Psoas muscle (tissue), 8 donors: ENCODE data around the gene MGME1. TPM values are rescaled to one million over a fixed set of nuclear protein-coding genes. Genes with fewer than 3 reads are reported as not detected.

Experiments
- ATAC-seq, 4 donors: fragments of 200-7000 bp; cut with Tn5 transposase; one replicate each; pipeline ENCODE4 v1.9.1; 2020; ENCODE audit warnings: moderate library complexity in 3 of 4, mild to moderate bottlenecking in 2 of 4
- DNase-seq, 2 donors: peaks; one replicate each; pipeline ENCODE4 v3.0.0-alpha.2; 2020
- H3K27ac ChIP-seq: fragments of 200-600 bp; one replicate; pipeline ENCODE4 v1.8.0; 2022
- H3K27me3 ChIP-seq, 3 donors: fragments of 200-600 bp in 1 of 3; one replicate each; pipeline versions ENCODE4 v1.6.1 to v1.8.0; 2013 to 2022; ENCODE audit warnings: low read length in 2 of 3, mild to moderate bottlenecking in 2 of 3, moderate library complexity in 1 of 3; ENCODE audit not compliant: insufficient read depth in 3 of 3
- H3K36me3 ChIP-seq, 2 donors: fragments of 200-600 bp in 1 of 2; one replicate each; pipeline versions ENCODE4 v1.6.1 to v1.8.0; 2013 to 2022; ENCODE audit warnings: low read depth in 1 of 2, mild to moderate bottlenecking in 1 of 2, moderate library complexity in 1 of 2; ENCODE audit not compliant: insufficient read depth in 1 of 2
- H3K4me1 ChIP-seq: fragments of 200-600 bp; one replicate; pipeline ENCODE4 v1.8.0; 2022
- H3K4me3 ChIP-seq: fragments of 200-600 bp; one replicate; pipeline ENCODE4 v1.8.0; 2022; ENCODE audit warnings: mild to moderate bottlenecking
- H3K9me3 ChIP-seq: fragments of 200-600 bp; one replicate; pipeline ENCODE4 v1.8.0; 2022
- CTCF ChIP-seq: fragments of 200-600 bp; IDR thresholded peaks from one replicate; pipeline ENCODE4 v1.8.0; 2022; ENCODE audit warnings: antibody characterized with exemption
- WGBS, 3 donors: extraction: QIAGEN DNeasy Blood & Tissue Kit; methylation state at CpG; one replicate each; pipeline versions ENCODE4 v1.1.6 to v1.1.7; 2013; 5-methylcytosine and 5-hydroxymethylcytosine counted together
- intact Hi-C, 2 donors: fragments of 100-400 bp; cut with DNase I; formaldehyde crosslinking; loops; one replicate each; pipeline versions ENCODE4 v1.11.0 to v1.14.2; 2022
- polyA plus RNA-seq, 3 donors: library from polyadenylated mRNA; stranded (reverse); fragments of 200-250 nt; gene quantifications; one replicate each; pipeline ENCODE4 v1.2.3, GENCODE V29; 2013
- total RNA-seq, 4 donors: library from RNA; stranded (reverse); fragmentation: NEBNext Ultra II Directional in 2 of 4; extraction: Animal tissue kit (Norgen Biotek cat#: 25700) in 2 of 4; gene quantifications; one replicate each; pipeline versions ENCODE4 v1.2.1 to v1.2.4, GENCODE V29; 2021 to 2023
- donor health status: healthy with polysubstance abuse.
- donor health status: DM: no; HTN: no; CAD: no; lungs with moderate emphysema.
- donor health status: Bipolar disorder and iron deficiency.
- donor health status: healthy.
- donor health status: DM: yes; HTN: yes; CAD: no.
- donor health status: DM: no; HTN: no; CAD: no.
- donor health status: DM: no; HTN: no; CAD: no.
- donor health status: DM: yes; HTN: yes; CAD: no.

The MGME1 gene
- total and polyA plus RNA-seq, 7 donors, result 4.3 to 21.8 (median 9.2) TPM

- Histone ChIP-seq H3K36me3 (no peaks in the 10 kb centered on the region), H3K4me1 (no peaks in the 10 kb centered on the region), H3K27me3 (peaks cover 0 to 4% (median 0%) of the 10 kb centered on the region in 3 donors), H3K4me3 (no peak overlapping the region), H3K27ac (no peak overlapping the region), H3K9me3 (no peaks in the 10 kb centered on the region)
- TF ChIP-seq CTCF, result no peak
- no peak for DNase-seq
- 61 to 70% (median 65%) methylated on average over 7 of the region's 7 CpGs for WGBS, 3 donors
- no peak for ATAC-seq
- intact Hi-C loops, result no loop called here
Measured at GRCh38 chr20:18031888-18032509, 63.2 kb downstream of the MGME1 start.

- DNase-seq, result no peak
- WGBS, 3 donors, result 66 to 70% (median 67%) methylated on average over 17 of the region's 17 CpGs
- Histone ChIP-seq H3K36me3 (no peaks in the 10 kb centered on the region), H3K27ac (no peak overlapping the region), H3K9me3 (no peaks in the 10 kb centered on the region), H3K27me3 (peaks cover 0 to 4% (median 0%) of the 10 kb centered on the region in 3 donors), H3K4me3 (no peak overlapping the region), H3K4me1 (no peaks in the 10 kb centered on the region)
- ATAC-seq, result no peak
- no peak for TF ChIP-seq CTCF
- intact Hi-C loops, result no loop called here
Measured at GRCh38 chr20:18032977-18033892, 64.4 kb downstream of the MGME1 start.

GRCh38 chr20:18034039-18034438, 65.2 kb downstream of the MGME1 start:
- WGBS, 3 donors, result 42 to 47% (median 44%) methylated on average over 5 of the region's 5 CpGs
- H3K27ac ChIP-seq, result no peak overlapping the region
- H3K4me3 ChIP-seq, result no peak overlapping the region
- peaks cover 0 to 4% (median 0%) of the 10 kb centered on the region in 3 donors for H3K27me3 ChIP-seq
- DNase-seq (no peak), ATAC-seq (no peak)
- TF ChIP-seq CTCF, result no peak
- no peaks in the 10 kb centered on the region for H3K36me3 ChIP-seq
- no peaks in the 10 kb centered on the region for H3K9me3 ChIP-seq
- intact Hi-C loops, result no loop called here
- no peaks in the 10 kb centered on the region for H3K4me1 ChIP-seq

- no peak overlapping the region for H3K4me3 ChIP-seq
- intact Hi-C loops, result no loop called here
- ATAC-seq (no peak), DNase-seq (no peak)
- no peaks in the 10 kb centered on the region for H3K9me3 ChIP-seq
- H3K27ac ChIP-seq, result no peak overlapping the region
- no peak for TF ChIP-seq CTCF
- H3K4me1 ChIP-seq, result no peaks in the 10 kb centered on the region
- no peaks in the 10 kb centered on the region for H3K36me3 ChIP-seq
- 80 to 86% (median 85%) methylated on average over 5 of the region's 5 CpGs for WGBS, 3 donors
- H3K27me3 ChIP-seq, result peaks cover 0 to 18% (median 3%) of the 10 kb centered on the region in 3 donors
Measured at GRCh38 chr20:18039063-18039462, 70.2 kb downstream of the MGME1 start.

Other genes with a start within 250 kb of the MGME1 start
- gene SNX5, start 224 bp upstream of the MGME1 start, total RNA-seq, result 10 to 100 TPM; 59.8 to 81.3 (median 69.7) TPM
- gene SNX5, start 224 bp upstream of the MGME1 start, polyA plus RNA-seq, result 100 to 1,000 TPM in 1 of 3 donors, 10 to 100 TPM in 2; 82.7 to 113 (median 89.6) TPM
- not detected for gene OVOL2, start 88.9 kb downstream of the MGME1 start, total RNA-seq
- gene OVOL2, start 88.9 kb downstream of the MGME1 start, polyA plus RNA-seq, result not detected
- gene KAT14, start 168.8 kb downstream of the MGME1 start, total RNA-seq, result 10 to 100 TPM; 18.4 to 23.9 (median 19.9) TPM
- gene KAT14, start 168.8 kb downstream of the MGME1 start, polyA plus RNA-seq, result 10 to 100 TPM in 2 of 3 donors, 1 to 10 TPM in 1; 7.6 to 29.8 (median 10.3) TPM
- 10 to 100 TPM; 13.2 to 23.6 (median 15.8) TPM for gene PET117, start 168.8 kb downstream of the MGME1 start, total RNA-seq
- gene PET117, start 168.8 kb downstream of the MGME1 start, polyA plus RNA-seq, result 10 to 100 TPM; 18.0 to 29.4 (median 22.9) TPM